OCI-M1 (cell line): Measurements from ENCODE around the gene TENM4.

Experiments used
- DNase-seq: peaks from one replicate; lab custom pipeline; 2025; lab: John Stamatoyannopoulos, UW

Gene TENM4

DNA sequence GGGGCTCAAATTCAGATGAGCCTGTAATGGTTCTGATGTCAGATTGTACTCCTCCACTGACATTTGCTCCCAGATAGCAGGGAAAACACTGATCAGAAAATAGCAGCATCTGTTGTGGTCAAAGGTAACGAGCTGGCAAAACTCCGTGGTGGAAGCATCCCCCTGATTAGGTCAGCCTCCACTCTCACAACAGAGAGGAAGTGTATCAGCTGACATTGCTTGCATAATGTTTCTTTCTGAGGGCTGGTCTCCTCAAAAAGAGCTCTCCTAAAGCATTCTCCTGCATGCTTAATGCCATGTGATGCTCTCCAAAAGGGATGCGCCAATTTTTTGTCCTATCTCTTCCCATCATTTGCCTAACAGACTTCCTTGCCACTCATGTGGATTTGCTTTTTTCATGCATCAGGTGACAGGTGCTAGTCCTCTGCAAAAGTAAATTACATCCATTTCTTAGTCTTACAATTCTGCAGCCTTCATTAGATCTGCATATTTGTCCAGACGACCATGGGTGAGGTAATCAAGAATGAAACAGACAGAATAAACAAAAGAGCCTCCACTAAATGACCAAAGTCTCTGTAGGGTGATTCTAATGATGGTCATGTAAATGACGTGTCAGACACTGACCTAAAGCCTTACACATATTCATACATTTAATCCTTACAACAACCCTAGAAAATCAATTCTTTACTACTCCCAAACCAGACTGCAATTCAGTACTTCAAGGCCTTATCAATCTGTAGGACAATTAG is 6.4 kb upstream of the TENM4 start:
- DNase-seq, result no peak

DNA sequence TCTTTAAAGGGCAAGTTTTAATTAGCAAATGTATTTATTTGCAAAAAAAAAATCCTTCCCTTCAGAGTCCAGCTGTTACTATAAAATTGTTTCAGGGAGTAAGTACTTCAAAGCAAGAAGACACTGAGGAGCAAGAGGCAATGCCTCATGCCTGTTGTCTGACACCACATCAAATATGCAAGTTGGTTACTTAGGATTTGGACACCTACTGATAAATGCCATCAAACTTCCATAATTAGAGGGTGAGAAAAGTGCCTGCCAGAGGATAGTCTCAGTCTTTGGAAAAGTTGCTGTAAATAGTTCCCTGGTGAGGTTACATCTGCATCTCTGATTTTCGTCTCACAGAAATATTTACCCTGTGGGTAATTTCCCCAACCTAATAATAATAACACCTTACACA is 4.1 kb upstream of the TENM4 start:
- DNase-seq, result no peak

DNA sequence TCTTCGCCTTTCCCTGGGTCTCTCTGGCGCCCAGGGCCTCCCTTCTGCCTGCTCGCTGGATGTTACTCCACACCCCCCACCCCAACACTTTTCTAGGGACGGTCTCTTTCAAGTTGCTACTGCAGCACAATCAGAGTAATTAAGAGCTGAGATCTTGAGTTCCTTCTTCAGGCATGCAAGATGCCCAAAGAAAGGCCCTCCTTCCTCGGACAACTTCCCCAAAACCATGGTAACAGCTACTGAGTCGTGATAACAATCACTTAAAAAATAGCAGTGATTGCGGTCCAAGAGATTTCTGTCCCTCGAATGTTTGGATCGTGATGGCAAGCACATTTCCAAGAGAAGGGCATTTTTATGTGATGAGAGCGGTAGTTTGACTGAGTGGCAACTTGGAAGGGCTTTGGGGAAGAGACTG is 638 bp upstream of the TENM4 start:
- DNase-seq, result peak; percentile 53

DNA sequence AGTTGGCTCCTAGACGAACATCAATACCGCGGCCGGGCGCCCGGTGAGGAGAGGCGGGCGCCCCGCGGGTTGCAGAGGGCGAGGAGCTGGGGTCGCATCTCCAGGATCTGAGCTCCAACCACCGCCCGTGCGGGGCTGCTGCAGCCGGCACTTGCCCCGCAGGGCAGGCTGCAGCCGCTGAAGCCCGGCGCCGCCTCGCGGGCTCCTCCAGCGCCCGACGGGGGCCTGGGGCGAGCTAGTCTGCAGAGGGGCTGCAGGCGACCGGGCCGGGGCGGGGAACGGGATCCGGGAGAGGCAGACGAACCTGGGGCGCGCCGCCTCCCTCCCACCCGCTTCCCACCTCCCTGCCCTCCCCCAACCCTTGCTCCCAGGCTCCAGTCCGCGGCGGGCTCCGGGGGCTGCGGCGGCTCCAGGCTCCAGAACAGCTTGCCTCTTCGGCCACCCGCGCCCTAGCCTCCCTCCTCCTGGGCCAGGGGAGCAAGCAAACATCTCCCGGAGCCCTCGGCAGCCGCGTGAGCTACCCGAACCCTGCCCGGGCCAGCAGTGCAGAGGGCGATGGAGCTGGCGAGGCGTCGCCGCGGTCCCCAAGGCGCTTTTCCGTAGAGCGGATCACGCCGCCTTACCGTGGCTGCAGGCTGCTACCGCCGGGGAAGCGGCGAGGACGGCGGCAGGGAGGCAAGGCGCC is 802 bp downstream of the TENM4 start:
- DNase-seq, result no peak

DNA sequence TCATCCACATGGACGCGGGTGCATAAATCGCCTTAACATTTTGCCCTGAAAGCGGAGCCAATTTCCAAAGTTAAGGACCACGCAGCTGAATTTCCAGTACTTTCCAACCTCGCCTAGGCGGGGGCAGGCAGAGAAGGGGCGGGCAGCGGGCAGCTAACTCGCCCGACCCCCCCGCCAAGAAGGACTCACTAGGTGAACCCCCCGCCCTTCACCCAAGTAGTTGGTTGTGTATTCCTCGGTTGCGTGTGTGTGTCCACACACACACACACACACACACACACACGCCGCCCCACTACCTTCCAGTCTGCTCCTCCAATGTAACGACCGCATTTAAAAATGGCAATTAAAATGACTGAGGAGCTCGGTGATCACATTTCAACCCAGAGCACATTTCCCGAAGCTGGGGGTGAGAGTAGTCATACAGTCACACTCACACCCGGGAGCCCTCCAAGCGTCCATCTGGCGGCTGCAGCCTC is 1.4 kb downstream of the TENM4 start:
- DNase-seq, result no peak

DNA sequence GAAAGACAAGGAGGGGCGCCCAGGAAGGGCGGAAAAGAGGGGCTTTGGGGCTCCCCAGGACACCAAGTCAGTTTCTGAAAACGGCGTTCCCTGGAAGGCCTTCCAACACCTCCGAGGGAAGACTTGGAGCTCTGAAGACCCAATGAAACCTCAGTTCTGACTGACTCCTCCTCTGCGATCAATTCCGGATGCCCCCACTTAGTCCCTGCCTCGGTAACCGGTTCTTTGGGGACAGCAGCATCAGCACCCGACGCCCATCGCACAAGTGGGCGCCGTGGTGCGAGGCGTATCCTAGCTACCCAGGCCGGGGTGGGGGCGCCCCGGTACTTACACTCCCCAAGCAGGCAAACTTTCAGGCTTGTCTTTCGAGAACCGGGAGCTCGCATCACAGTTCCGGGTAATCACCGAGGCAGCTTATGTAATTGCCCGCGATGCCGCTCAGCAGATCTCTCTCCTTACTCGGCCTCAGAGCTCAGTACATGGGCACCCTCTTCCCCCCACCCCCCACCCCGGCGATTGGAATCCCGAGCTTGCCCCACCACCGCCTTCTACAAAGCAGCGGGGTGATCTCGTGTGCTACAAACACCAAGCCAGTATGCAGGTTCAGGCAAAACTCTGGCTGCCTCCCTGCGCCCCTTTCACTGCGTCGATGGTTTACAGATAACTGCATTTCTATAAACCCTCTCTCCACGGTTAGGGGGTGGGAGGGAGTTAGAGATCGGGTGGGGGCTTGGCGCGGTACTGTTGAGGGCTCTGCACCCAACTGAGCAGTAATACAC is 2.0 kb downstream of the TENM4 start:
- DNase-seq, result no peak

DNA sequence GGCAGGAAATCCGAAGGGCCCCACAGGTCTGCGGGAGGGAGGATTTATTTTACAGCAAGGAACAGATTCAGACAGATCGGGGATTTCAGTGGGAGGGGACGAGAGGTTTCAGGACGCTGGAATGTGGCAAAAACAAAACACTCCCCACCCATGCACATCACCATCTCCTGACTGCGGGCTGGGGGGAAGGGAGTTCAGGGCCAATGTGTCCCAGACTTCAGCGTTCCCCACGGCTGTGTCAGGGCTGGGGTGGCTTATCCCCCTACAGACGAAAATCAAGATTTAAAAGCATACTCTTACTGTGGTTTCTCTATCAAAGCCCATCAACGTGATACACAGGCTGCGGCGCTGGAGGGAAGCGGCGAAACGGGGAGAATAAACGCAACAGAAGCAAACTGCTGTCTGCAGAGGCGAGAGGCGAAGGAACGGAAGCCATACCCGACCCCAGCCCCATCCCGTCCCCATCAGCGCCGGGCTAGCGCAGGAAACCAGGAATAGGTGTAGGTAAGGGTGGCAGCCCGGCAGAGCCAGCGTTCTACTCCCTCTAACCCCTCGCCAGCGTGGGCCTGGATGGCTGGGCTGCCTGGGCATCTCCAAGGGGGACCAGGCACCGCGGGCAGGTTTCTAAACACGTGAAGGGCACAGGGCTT is 2.7 kb downstream of the TENM4 start:
- DNase-seq, result no peak

DNA sequence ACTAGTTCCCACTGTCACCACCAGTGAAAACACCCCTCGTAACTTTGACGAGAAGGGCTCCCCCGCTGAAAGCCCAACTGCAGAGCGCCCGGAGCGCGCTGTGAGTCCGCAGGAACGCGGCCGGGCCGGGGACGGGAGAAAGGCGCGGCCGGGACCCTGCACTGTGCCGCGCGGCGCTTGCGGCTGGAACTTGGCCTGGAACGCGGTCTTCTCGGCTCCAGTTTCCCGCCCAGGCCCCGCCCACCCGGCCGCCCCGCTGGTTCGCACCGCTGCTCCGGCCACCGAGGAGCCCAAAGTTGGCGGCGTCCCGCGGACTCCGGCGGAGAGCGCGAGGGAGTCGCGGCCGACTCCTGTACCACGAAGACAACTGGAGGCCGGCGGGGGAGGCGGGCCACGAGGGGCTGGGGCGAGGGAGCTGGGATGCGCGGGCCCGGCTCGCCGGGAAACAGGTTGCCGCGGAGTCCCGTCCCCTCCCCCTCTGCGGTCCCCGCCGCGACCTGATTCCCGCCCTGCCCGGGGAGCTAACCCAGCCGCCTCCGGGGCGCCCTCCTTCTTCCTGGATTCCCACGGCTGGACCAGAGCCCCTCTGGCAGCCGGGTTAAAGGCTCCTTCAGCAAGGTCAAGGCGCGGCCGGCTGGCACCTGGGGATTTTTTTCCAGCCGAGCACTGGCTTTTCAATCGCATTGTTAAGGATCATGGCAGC is 3.4 kb downstream of the TENM4 start:
- no peak for DNase-seq

DNA sequence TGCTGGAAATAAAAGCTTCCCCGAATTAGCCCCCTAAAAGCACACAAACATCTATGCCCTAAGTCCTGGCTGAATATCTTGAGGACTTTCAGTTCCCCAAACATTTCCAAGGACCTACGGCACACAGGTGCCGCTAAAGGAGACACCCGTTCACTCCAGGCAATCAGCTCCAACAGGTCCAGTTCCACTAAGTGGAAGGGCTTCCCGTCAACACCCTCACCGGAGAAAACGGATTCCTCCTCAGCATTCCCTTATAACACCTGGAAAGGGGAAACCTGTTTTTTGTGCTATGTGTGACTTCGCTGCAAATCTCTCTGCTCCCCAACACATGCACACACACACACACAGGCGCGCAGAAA is 3.9 kb downstream of the TENM4 start:
- DNase-seq, result no peak

DNA sequence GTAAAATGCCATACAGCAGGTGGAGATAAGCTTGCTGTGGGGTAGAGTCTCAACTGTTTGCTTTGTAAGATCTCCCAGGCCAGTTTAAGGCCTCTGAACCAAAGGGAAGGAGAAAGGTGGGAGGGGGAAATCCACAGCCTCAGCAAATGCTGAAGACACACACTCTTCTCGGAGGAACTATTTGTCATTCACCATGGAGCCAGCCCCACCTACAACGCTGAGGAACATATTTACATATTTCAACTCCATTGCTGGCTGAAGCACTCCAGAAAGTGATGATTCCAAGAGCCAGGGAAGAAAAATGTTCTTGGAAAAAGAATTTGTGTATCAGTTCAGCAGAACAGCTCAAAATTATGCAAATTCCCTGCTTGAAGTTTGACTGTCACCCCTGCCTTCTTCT is 6.5 kb downstream of the TENM4 start:
- no peak for DNase-seq

DNA sequence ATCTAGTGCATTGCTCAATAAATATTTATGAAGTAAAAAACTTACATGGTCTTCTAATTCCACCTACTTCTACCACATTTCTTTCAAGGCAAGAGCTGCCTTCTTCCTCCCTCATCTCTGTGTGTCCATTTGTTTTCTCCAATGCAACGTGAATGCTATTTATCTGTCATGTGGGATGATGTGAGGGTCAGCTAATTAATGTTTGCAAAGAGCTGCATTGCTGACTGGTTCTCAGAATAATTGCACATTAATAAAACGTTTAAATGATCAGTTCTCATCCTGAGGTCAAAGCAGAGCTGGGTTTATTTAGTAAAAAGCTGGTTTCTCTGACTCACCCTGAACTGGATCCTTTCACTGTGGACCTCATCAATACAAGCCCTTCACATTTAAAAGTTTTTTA is 8.7 kb downstream of the TENM4 start:
- no peak for DNase-seq

DNA sequence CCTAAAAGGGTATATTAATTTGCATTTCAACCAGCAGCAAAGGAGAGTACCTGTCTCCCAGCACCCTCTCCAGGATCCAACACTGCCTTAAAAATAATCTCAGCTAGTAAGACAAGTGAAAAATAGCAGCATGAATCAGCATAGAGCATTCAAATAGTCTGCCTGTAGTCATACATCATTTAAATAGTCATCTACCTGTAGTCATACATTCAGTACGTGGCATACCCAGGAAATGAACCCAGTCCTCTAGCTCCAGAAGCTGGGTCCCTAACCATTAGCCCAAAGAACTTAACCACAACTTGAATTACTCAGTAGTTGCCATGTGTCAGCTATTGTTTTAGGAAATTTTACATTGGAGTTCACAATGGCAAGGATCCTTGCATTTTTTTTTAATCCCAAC is 9.3 kb downstream of the TENM4 start:
- no peak for DNase-seq

DNA sequence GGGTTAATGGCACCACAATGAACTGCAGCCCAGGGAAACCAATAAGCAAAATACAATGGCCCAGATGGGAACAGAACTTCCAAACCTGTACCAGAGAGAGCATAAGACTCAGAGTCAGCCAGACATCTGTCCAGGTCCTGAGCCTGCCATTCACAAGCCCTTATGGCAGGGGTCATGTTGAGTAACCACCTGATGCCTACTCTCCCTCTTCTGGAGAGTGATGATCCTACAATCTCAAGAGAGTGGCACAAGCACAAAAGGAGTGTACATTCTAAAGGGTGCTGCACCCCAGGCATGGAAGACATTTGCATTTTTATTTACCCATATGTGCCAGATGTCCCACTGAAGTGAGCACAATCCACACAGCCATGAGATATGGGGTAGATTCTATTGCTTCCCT is 10.6 kb downstream of the TENM4 start:
- DNase-seq, result no peak

DNA sequence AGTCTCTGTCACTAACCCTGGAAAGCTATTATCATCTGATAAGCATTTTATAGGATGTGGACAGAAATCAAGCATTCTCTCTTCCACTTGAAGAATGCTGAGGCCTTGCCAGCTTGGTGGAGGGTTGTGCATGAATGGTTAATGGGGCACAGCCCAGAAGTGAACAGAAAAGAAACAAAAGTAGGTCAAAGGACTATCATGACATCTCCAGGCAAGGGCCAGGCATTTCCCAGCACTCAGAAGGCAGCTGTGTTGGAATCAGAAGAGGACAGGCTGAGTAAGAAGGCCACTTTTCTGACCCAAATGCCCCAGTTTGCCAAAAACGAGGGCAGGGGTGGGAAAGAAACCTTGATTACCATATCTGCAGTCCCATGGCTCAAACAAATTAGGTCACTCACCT is 12.4 kb downstream of the TENM4 start:
- DNase-seq, result no peak

DNA sequence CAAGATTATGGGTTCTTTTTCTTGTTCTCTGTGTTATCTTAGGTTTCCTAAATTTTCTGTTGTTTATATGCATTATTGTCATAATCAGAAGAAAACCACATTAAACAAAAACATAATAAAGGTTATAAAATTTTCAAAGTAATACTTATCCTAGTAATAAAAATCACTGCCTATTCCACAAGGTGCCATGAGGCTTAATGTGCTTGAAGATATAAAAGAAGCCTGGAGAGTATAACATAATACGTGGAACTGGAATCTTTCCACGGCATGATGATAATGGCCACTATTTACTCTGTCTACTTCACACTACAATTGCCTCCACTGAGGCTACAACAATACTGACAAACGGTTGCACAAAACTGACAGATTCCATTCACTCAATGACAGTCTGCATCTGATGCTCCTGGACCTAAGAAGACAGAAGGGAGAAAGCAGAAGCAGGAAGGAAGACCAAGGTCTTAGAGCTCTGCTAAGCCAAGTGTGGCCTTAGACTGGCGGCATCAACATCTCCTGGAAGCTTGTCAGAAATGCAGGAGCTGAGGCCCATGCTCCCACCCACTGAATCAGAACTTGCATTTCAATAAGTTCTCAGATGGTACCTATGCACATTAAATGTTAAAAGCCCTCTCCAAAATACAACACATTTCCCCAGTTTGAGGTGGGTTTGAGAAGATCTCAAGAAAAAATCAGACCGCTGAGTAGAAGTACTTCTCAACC is 13.1 kb downstream of the TENM4 start:
- DNase-seq, result no peak

DNA sequence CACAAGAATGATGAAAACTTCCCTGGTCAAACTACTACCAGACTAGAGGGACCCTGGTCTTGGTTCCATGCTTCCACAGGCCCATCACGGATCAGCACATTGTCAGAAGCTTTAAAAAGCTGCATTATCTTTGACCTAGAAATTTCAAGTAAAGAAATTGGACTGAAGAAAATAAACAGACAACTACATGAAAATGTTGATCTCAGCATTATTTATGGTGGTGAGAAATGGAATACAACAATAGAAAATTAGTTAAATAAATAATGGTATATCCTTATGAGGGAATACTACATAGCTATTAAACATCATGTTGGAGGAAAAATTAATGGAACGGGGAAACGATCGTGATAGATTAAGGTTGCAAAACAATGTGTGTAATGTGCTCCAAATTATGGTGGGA is 13.7 kb downstream of the TENM4 start:
- no peak for DNase-seq

DNA sequence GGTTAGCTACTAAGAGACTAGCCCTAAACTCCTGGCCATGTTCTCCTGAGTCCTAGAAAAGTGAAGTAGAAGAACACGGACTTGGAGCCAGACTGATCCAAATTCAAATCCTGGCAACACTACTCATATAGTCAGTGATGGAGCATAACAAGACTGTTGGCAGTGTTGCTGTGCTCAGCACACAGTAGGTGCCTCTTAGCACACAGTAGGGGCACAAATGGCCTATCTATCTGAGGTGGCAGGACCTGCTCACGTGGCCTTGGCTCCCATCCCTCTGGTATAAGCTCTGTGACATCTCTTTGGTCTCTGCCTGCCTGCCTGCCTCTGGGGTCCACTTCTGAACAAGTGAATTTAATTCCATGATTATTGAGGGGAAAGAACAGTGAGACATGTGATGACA is 15.4 kb downstream of the TENM4 start:
- no peak for DNase-seq

DNA sequence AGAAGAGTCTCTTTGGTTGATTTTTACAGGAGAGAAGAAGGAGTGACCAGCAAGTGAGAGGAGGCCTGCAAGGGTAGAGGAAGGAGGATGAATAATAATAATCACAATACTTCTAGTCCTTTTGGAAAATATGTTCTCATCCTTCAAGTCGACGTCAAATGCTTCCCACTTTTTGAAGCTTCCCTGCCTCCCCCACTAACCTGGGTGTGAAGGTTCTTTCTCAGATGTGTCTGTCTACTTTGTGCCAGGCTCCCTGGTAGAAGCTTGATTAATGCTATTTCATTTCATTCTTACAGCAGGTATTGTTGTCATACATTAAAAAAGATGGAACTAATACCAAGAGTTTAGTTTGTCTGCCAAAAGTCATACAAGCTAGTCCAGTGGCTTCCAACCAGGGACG is 17.1 kb downstream of the TENM4 start:
- no peak for DNase-seq

DNA sequence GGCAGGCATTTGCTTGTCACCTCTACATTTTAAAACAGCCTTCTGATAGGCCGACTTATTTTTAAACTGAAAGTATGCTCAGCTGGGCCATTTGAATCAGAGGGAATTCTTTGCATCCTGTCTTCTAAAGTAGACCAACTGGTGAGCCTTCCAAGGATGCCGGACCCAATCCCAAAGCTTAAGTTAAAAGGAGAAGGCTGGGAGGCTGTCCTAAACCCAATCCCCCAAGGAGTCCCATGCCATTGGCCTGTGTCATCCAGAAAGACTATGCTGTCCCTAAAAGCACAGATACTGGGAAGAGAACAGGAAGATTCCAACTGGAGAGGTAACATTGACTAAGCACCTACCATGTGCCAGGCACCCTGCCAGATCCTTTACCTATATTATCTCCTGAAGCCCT is 18.0 kb downstream of the TENM4 start:
- no peak for DNase-seq

DNA sequence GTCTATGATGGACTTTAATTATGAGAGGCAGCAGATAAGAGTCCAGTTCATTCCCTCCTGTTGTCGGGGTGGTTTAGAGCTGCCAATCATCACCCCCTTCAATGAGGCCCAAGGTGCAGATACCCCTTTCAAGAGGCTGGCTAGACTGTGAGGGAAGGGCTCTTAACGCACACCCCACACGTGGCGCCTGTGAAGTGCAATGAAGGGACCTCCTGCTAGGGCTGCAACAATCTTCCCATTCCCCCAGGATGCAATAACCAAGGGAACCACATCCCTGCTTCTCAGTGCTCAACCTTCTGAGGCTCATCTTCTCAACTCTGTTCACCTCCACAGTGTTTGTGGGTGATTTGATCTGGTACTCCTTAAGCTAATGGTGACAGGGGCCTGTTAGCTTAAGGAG is 19.0 kb downstream of the TENM4 start:
- DNase-seq, result no peak

DNA sequence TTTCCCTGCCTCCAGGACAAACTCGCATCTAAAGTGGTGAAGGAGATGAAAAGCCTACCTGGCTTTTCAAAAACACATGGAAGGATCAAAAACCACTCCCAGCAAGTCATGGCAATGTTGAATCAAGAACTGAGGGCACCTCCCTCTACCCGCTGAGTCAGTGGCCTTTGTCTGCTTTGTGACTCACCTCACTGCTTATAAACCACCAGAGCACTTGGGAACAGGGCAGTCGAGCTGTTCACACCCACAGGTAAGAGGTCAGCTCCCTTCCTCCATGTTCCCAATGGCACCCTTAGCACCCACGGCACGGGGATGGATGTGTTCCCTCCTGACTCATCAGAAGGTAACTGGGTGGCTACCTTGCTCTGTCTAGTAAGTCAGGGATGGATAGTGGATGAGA is 21.7 kb downstream of the TENM4 start:
- DNase-seq, result no peak
